CD4-positive, alpha-beta T cell (primary cell): ENCODE data around the gene FREM1. TPM values are rescaled to one million over a fixed set of nuclear protein-coding genes. Genes with fewer than 3 reads are reported as not detected.

Experiments used
- ATAC-seq: fragments of 200-7000 bp; cut with Tn5 transposase; one replicate; pipeline ENCODE4 v1.10.0; 2022; ENCODE audit warnings: mild to moderate bottlenecking; ENCODE audit not compliant: poor library complexity
- CTCF ChIA-PET: fragments of 350-600 bp; sonication (Branson Sonifier 250); formaldehyde crosslinking; loops from one replicate; lab custom pipeline; 2021; ENCODE audit warnings: antibody characterized with exemption, inconsistent platforms; lab: Charles Lee
- POLR2A ChIA-PET: fragments of 350-600 bp; sonication (Branson Sonifier 250); formaldehyde crosslinking; loops from one replicate; lab custom pipeline; 2021; ENCODE audit warnings: antibody characterized with exemption, inconsistent platforms; lab: Charles Lee
- DNase-seq, 14 experiments: peaks; one replicate each; pipeline ENCODE4 v3.0.0-alpha.2; 2013 to 2020; ENCODE audit warnings: mixed read lengths in 2 of 14
- H3K27ac ChIP-seq, 2 donors: one replicate each; pipeline versions ENCODE4 v1.5.1 to v1.7.0; 2013; ENCODE audit warnings: low read length in 2 of 2, low read depth in 1 of 2, mild to moderate bottlenecking in 1 of 2
- H3K27me3 ChIP-seq, 2 experiments: 1 replicate in 1 of 2; 2 replicates in 1 of 2; pipeline versions ENCODE4 v1.6.1 to v1.7.0; 2013; ENCODE audit warnings: low read length in 2 of 2, control low read depth in 1 of 2, mild to moderate bottlenecking in 1 of 2, moderate library complexity in 1 of 2; ENCODE audit not compliant: insufficient read depth in 2 of 2, control insufficient read depth in 1 of 2
- H3K36me3 ChIP-seq: one replicate; pipeline ENCODE4 v1.6.1; 2013; ENCODE audit warnings: low read length, control low read depth; ENCODE audit not compliant: insufficient read depth
- H3K4me1 ChIP-seq: one replicate; pipeline ENCODE4 v1.6.1; 2013; ENCODE audit warnings: low read length, control low read depth; ENCODE audit not compliant: insufficient read depth
- H3K4me3 ChIP-seq: one replicate; pipeline ENCODE4 v1.5.1; 2013; ENCODE audit warnings: mild to moderate bottlenecking, low read length, moderate library complexity
- H3K9me3 ChIP-seq, 2 experiments: 1 replicate in 1 of 2; 2 replicates in 1 of 2; pipeline versions ENCODE4 v1.6.1 to v1.7.0; 2013; ENCODE audit warnings: low read length in 2 of 2, mild to moderate bottlenecking in 2 of 2, control low read depth in 1 of 2, moderate library complexity in 1 of 2; ENCODE audit not compliant: control insufficient read depth in 1 of 2, insufficient read depth in 1 of 2
- H3K27ac Mint-ChIP-seq: one replicate; pipeline ENCODE4 v1.8.0; 2020; ENCODE audit warnings: mixed read lengths
- H3K27me3 Mint-ChIP-seq: one replicate; pipeline ENCODE4 v1.8.0; 2021; ENCODE audit warnings: mixed read lengths
- H3K36me3 Mint-ChIP-seq: one replicate; pipeline ENCODE4 v1.8.0; 2021; ENCODE audit warnings: low read depth, mixed read lengths
- H3K4me1 Mint-ChIP-seq: one replicate; pipeline ENCODE4 v1.8.0; 2021; ENCODE audit warnings: low read depth, mixed read lengths
- H3K4me3 Mint-ChIP-seq: one replicate; pipeline ENCODE4 v1.8.0; 2020; ENCODE audit warnings: mild to moderate bottlenecking, mixed read lengths
- H3K9me3 Mint-ChIP-seq: one replicate; pipeline ENCODE4 v1.8.0; 2020; ENCODE audit warnings: mixed read lengths
- intact Hi-C, 2 experiments: fragments of 100-400 bp; cut with DNase I in 1 of 2; cut with micrococcal nuclease in 1 of 2; formaldehyde crosslinking; loops; one replicate each; pipeline versions ENCODE4 v1.15.1 to v1.9.0; 2023 to 2025; cut with DNase I, micrococcal nuclease
- total RNA-seq, 174 experiments: library from RNA in 2 of 174; stranded (reverse) in 2 of 174; gene quantifications; one replicate each; pipeline ENCODE4 v1.2.3 and lab custom pipeline; 2021 to 2026
- TF ChIP-seq, protein P1 (sequence below): fragments of 200-600 bp; IDR thresholded peaks from one replicate; pipeline ENCODE4 v1.8.0; 2022; ENCODE audit warnings: antibody characterized with exemption, mild to moderate bottlenecking

The FREM1 gene
- total RNA-seq, 2 experiments from 2014 or later = 0.27 TPM; not detected in 1

DNA sequence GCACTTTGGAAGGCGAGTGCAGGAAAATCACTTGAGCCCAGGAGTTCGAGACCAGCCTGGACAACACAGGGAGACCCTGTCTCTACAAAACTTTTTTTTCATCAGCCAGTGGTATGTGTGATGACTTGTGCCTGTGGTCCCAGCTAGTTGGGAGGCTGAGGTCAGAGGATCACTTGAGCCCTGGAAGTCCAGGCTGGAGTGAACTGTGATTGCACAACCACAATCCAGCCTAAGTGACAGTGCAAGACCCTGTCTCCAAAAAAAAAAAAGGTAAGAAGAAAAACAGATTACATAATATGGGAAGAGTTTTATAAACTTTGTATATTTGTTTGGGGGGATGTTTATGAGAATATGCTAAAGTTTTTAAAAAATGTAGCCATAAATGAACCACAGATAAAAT lies 111.2 kb downstream of the FREM1 start:
- Mint-ChIP-seq H3K27me3 (peaks cover 4% of the 10 kb centered on the region), H3K9me3 (no peaks in the 10 kb centered on the region), H3K4me3 (no peak overlapping the region), H3K36me3 (no peaks in the 10 kb centered on the region), H3K27ac (no peak overlapping the region), H3K4me1 (no peaks in the 10 kb centered on the region)
- no peak for ATAC-seq
- H3K36me3 ChIP-seq = no peaks in the 10 kb centered on the region
- no peaks in the 10 kb centered on the region for H3K9me3 ChIP-seq
- H3K4me1 ChIP-seq = no peaks in the 10 kb centered on the region
- TF ChIP-seq, protein P1, sequence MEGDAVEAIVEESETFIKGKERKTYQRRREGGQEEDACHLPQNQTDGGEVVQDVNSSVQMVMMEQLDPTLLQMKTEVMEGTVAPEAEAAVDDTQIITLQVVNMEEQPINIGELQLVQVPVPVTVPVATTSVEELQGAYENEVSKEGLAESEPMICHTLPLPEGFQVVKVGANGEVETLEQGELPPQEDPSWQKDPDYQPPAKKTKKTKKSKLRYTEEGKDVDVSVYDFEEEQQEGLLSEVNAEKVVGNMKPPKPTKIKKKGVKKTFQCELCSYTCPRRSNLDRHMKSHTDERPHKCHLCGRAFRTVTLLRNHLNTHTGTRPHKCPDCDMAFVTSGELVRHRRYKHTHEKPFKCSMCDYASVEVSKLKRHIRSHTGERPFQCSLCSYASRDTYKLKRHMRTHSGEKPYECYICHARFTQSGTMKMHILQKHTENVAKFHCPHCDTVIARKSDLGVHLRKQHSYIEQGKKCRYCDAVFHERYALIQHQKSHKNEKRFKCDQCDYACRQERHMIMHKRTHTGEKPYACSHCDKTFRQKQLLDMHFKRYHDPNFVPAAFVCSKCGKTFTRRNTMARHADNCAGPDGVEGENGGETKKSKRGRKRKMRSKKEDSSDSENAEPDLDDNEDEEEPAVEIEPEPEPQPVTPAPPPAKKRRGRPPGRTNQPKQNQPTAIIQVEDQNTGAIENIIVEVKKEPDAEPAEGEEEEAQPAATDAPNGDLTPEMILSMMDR = no peak
- POLR2A ChIA-PET = no interaction called here
- CTCF ChIA-PET = no interaction called here
- no peak overlapping the region for H3K27ac ChIP-seq
- no peak for DNase-seq
- no peaks in the 10 kb centered on the region for H3K27me3 ChIP-seq
- intact Hi-C loops = no loop called here
- H3K4me3 ChIP-seq = no peak overlapping the region

DNA sequence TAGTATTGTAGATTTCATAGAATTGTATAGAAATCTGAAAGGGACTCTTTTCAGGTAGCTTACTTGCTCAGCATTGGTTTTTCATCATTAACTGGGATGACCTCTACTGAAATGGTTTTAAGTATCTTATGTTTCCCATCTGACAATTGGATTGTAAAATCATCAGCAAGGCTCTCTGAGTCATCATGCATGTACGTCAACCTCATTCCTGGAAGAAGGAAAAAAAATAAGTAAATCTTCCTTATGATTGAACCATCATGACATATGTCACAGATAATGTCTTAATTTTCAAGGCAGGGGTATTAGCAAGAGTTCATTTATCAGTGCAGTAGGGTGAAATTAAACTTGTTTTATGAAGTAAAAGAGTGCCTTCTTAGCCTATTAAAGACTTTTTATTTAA lies 112.8 kb downstream of the FREM1 start:
- Mint-ChIP-seq H3K9me3 (no peaks in the 10 kb centered on the region), H3K27ac (no peak overlapping the region), H3K4me1 (no peaks in the 10 kb centered on the region), H3K36me3 (no peaks in the 10 kb centered on the region), H3K4me3 (no peak overlapping the region), H3K27me3 (peaks cover 15% of the 10 kb centered on the region)
- ATAC-seq (no peak), DNase-seq (no peak)
- TF ChIP-seq, protein P1 = no peak
- Histone ChIP-seq H3K9me3 (no peaks in the 10 kb centered on the region), H3K4me3 (no peak overlapping the region), H3K36me3 (no peaks in the 10 kb centered on the region), H3K4me1 (no peaks in the 10 kb centered on the region), H3K27me3 (no peaks in the 10 kb centered on the region), H3K27ac (no peak overlapping the region)
- POLR2A ChIA-PET = no interaction called here
- intact Hi-C loops = no loop called here
- CTCF ChIA-PET = no interaction called here

DNA sequence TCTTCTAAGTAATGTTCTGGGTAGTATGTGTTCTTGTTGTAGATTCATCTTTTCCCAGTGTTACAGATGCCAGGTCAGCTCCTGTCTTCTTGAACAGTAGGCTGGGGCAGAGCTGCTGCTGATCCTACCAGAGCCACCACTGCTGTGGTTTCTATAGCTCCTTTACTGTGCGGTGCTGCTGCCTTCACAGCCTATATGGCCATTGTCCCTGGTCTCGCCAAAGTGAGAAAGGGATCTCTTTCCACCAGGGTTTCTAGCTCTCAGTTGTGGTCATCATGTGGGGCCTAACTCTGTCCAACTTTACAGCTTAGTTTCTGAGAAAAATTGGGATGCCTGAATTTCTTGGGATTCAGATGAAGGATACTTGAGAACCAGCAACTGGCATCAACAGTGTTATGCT lies 116.8 kb downstream of the FREM1 start:
- no peak for ATAC-seq
- CTCF ChIA-PET = no interaction called here
- H3K9me3 Mint-ChIP-seq = no peaks in the 10 kb centered on the region

More for the DNA sequence above, 116.8 kb downstream of the FREM1 start:
- H3K27me3 ChIP-seq = no peaks in the 10 kb centered on the region
- Mint-ChIP-seq H3K27ac (no peak overlapping the region), H3K4me3 (no peak overlapping the region), H3K27me3 (peaks cover 34% of the 10 kb centered on the region), H3K36me3 (no peaks in the 10 kb centered on the region), H3K4me1 (no peaks in the 10 kb centered on the region)
- intact Hi-C loops = no loop called here
- H3K27ac ChIP-seq = no peak overlapping the region
- no peaks in the 10 kb centered on the region for H3K36me3 ChIP-seq
- POLR2A ChIA-PET = no interaction called here
- H3K4me3 ChIP-seq = no peak overlapping the region
- DNase-seq = no peak
- TF ChIP-seq, protein P1 = no peak
- H3K4me1 ChIP-seq = no peaks in the 10 kb centered on the region
- H3K9me3 ChIP-seq = no peaks in the 10 kb centered on the region
